IPS-NIHi7 (cell line): ENCODE measurements around the gene MRPL54.

Source experiments
- DNase-seq: peaks from one replicate; pipeline ENCODE4 v3.0.0; 2012; ENCODE audit warnings: mixed read lengths; ENCODE audit errors: extremely low spot score

The MRPL54 gene

GRCh38 chr19:3769494-3769893, 7.0 kb downstream of the MRPL54 start:
- DNase-seq, result no peak

DNA sequence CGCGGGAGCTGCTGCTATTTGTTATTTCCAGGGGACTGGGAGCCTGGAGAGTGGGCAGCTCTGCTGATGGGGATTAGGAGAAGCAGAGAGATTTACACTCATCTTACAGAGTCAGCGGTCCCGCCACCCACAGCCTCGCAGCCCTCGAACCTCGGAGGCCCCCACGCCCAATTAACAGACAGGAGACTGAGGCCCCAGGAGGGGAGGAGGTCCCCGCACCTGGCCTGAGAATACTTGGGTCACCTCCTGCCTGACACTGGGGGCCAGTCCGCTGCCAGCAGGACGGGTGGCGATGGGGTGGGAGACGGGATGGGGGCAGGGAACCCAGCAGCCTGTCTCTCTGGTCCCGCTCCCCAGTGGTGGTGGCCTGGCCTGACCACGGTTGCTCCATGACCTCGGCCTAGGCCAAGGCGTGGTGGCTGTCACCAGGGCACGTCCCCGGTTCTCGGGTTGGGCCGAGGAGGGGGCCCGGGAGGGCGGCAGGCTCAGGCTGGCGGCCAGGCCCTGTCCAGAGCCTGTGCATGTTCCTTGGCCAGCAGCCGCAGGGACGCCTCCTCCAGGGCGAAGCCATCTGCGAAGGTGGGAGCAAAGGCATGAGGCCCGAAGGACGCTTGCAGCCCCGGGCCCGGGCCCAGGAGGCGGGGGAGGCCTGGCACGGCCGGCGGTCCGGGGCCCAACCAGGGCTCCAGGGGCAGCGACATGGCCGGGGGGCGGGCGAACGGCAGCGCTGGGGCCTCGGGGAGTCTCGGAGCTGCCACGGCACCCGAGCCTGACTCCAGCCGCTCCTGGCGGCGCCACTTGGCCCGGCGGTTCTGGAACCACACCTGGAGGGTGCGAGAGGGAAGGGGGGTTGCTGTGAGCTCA, 7.9 kb downstream of the MRPL54 start:
- no peak for DNase-seq

GRCh38 chr19:3771000-3771905, 8.8 kb downstream of the MRPL54 start:
- no peak for DNase-seq

DNA sequence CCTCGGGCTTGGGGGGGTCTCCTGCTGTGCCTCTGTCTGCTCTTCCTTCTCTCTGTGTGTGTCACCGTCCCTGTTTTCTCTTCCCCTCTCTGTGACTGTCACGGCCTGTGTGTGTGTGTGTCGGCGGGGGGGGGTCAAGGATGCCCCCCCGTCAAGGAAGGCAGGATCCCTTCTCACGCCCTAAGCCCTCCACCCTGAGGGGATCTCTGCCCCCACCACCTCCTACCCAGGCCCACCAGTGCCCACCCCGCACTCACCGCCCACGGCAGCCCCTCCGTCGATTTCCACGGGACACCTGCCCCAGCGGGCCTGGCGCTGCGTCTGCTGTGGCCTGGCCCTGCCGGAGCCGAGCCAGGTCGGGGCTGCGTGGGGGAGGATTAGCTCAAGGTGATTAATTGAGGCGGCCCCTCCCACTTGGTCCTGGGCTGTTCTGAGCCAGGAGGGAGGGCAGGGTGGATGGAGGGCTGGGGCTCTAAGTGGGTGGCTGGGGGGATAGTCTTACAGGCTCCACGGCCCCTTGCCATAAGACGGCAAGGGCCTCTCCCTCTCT, 9.5 kb downstream of the MRPL54 start, which contains the start of gene RAX2:
TSS of gene RAX2 (minus strand) at position 323 of the 550 bp plus-strand sequence. CDS start 486 bp downstream, outside the sequence.
- DNase-seq, result no peak

DNA sequence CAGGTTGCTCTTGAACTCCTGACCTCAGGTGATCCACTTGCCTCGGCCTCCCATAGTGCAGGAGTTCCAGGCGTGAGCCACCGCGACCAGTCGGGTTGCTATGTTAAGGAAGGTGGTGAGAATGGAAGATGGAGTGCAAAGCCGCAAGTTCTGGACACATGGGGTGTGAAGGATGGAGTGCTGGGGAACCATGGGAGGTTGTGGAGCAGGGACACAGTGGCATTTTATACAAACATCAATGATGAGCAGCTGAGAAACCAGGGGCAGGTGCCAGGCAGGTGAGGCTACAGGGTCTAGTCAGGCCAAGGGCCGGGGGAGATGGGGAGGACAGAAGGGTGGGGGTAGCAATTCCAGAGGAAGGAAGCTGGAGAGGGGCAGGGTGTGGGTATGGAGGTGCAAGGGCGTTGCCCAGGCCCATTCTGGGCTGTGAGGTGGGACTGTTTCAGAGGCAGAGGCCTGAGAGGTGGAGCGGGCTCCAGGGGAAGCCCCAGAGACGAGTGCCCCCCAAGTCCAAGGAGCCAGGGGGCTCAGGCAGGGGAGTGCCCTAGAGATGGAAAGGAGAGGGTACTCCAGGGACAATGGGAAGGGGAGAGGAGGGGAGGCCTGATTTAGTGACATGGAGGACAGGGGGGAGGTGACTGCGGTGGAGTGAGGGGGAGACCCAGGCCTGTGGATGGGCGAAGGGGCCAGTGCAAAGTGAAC, 11.5 kb downstream of the MRPL54 start:
- DNase-seq, result no peak

DNA sequence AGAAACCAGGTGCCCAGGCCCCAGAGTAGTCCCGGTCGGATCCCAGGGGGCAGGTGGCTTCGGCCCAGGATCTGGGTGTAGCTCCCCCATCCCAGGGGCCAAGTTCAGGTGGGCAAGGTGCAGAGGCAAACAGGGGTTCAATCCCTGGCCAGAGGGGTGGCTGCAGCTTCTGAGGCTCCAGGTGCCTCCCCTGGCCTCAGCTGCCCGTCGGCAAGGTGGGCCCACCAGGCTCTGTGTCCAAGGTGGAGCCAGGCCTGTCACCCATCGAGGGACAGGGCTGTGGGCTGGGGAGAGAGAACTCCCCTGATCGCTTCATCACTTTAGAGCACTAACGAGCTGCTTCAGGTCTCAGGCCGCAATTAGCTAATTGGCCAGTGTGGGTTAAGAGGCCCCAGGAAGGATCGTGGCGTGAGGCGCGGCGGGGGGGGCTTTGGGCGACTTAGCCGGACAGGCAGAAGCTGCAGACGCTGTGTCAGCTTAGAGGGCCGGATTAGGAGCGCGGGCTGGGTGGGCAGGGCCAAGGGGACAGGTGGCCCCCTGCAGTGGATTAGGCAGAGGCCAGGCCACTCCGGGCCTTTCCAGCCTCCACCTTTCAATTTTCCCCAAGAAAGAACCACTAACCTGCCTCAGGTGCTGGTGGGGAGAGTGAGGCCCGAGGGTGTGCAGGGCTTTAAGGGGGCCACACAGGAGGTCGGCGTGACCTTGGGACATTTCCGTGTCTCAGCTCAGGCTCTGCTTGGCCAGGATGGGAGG, 12.3 kb downstream of the MRPL54 start:
- DNase-seq, result no peak

DNA sequence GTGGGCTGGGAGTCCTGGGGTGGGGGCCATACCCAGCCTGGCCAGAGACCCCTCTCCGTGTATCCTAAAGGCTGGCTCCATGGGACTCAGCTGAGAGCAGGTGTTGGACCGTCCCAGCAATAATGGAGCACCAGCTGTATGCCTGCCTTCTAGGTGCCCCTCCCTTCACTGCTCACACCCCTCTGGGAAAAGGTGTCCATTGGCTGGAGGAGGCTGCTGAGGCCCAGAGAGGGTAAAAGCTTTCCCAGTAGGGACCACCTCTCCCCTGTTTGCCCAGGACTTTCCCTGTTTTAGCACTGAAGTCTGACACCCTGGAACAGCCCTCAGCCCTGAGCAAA, 12.9 kb downstream of the MRPL54 start:
- no peak for DNase-seq

DNA sequence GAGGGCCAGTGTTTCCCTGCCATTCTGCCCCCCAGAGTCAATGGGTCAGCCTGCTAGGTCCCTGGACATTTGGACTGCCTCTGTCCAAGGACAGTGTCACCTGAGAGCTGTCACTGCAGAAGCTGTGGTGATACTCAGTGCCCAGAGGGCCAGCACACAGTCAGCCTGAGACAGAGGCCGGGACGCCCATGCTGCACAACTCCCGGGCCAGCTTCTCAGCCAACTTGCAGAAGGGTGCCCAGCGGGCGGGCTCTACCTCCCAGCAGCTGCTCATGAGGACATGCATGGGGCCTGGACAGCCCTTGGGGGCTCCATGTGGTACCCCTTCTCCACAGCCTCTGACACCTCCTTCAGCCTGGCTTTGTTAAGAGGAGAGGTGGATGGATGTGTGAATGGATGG, 13.3 kb downstream of the MRPL54 start:
- no peak for DNase-seq

- no peak for DNase-seq
Observed at GRCh38 chr19:3776479-3777040, 14.1 kb downstream of the MRPL54 start.

- no peak for DNase-seq
Observed at GRCh38 chr19:3778104-3778867, 15.8 kb downstream of the MRPL54 start.

- no peak for DNase-seq
Observed at GRCh38 chr19:3778899-3779723, 16.6 kb downstream of the MRPL54 start.

DNA sequence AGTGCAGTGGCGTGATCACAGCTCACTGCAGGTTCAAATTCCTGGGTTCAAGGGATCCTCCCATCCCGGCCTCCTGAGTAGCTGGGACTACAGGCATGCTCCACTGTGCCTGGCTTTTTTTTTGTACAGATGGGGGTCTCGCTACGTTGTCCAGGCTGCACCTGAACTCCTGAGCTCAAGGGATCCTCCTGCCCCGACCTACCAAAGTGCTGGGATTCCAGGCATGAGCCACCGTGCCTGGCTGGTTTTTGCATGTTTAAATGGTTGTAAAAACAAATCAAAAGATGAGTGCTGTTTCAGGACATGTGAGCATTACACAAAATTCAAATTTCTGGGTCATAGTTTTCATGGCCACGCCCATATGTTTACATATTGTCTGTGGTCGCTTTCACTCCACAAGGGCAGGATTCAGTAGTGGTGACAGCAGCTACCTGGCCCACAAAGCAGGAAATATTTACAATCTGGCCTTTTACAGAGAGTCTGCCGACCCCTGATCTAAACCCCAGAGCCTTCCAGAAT, 18.4 kb downstream of the MRPL54 start:
- DNase-seq, result no peak

DNA sequence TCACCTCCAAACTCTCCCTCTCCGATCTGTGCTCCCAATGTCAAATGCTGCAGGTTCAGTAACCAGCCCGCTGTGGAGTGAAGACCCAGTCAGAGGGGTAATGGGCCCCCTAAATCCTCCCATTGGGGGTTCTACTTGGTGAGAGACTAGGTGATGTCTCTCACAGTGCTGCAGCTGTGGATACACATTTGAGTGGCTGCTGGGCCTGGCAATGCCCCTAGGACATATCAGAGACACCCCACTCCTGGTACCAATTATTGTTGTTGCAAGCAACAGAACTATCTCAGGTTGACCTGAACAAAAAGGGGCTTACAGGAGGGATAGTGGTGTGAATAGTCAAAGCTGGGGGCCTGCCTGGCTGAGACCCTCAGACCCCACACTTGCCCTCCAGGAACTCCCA, 19.1 kb downstream of the MRPL54 start:
- DNase-seq, result no peak

DNA sequence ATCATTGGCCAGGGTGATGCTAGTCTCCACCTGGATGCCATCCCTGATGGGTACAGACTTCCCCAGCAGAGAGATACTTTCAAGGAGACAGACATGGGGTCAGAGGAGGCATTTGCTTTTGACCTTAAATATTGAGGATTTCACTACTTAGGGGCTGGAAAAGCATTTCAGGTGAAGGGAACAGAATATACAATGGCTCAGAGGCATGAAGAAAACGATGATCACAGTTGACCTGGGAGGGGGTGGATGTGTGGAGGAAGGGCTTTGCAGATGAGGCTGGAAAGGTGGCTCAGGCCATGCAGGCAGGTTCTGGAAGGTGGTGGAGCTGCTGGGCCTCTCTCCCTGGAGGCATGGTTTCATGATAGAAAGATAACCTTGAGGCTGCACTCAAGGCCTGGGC, 19.8 kb downstream of the MRPL54 start:
- DNase-seq, result no peak

DNA sequence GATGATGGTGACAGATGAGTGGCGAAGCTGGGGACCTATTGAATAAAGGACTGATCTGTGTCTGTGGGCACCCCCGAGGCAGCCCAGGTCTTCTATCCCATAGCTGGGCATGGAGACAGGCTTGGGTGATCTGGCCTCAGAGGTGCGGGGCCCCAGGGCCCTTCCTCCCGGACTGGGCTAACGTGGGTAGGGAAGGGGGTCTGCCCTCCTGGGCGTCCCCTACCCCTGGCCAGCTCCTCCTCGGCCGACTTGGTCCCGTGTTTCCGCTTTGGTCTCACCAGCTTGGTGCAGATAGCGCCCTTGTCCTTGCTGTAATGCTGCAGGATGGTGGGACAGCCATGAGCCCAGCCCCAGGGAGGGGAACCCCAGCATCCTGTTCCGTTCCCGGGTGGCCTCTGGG, 20.4 kb downstream of the MRPL54 start:
- DNase-seq, result no peak

- peak; percentile 85 for DNase-seq
Observed at GRCh38 chr19:3783660-3784584, 21.4 kb downstream of the MRPL54 start.

DNA sequence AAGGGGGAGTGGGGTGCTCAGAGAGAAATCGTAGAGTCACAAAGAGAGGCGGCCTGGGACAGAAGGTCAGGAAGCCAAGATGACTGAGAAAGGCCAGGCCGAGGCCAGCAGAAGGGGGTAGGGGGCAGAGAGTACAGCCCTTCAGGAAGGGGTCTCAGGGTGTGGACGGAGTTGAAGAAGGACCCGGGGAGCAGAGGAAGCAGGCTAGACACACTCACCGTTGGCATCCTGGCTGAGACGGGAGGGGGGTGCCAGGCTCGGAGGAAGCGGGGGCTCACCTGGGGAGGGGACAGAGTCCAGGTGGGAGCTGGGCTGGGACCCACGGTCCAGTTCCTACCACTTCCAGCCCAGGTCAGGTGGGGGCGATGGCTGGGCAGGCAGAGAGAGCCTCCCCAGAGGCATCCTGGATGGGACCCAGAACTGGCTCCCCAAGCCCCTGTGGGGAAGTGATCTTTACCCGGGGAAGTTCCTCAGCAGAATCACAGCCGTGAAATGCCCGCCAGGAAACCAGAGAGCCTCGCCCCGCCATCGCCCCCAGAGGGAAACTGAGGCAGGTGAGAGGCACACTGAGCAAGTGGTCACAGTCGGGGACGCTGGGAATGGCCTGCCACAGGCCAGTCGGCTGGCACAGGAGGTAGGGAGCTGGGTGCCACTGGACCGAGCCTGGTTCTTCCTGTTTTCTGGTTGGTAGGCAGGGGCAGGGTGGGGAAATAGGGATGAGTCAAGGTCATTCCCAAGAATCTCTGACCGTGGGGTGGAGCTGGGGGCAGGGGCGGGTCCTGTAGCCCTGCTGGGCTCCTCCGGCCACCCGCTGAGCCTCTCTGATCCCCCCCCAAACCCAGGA, 22.3 kb downstream of the MRPL54 start:
- DNase-seq, result peak; percentile 41
